ENCODE results near the gene CD164.

Gene CD164

GRCh38 chr6:109379711-109380110 is 2.6 kb downstream of the CD164 start:
- TF ChIP-seq SIN3A (IDR thresholded peaks at IDR 0.05; ENCODE audit: borderline replicate concordance, insufficient read depth, low read length) (no peak), TAF1 (IDR thresholded peaks at IDR 0.05; ENCODE audit: borderline replicate concordance, insufficient read depth, low read length) (no peak), POLR2AphosphoS5 (IDR thresholded peaks at IDR 0.05; ENCODE audit: low read depth, low read length) (no peak), FOXP2 (optimal IDR thresholded peaks at IDR 0.05; ENCODE audit: borderline replicate concordance, extremely low read depth, extremely low read length, insufficient read depth) (no peak), REST (IDR thresholded peaks at IDR 0.05; ENCODE audit: insufficient read depth in 1 of 2, low read depth in 2 of 2, low read length in 2 of 2) (no peak)

DNA sequence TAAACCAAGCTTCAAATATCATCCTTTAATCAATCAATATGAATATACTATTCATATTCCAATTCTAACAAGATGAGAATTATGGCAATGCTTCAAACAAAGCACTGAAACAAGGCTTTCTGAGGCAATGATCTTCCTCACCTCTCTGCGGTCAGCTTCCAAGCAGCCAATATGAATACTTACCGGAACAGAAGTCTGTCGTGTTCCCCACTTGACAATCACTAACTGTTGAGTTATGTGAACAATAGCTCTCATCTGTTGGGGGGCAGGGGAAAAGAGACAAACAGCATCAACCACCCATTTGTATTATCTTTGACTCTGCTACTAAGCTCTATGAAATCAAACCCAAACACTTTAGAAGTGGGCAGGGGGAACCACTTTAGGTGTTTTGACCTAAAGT is 4.5 kb downstream of the CD164 start:
- TF ChIP-seq REST (IDR thresholded peaks at IDR 0.05; ENCODE audit: insufficient read depth in 1 of 2, low read depth in 2 of 2, low read length in 2 of 2) (no peak), SIN3A (IDR thresholded peaks at IDR 0.05; ENCODE audit: borderline replicate concordance, insufficient read depth, low read length) (no peak), FOXP2 (optimal IDR thresholded peaks at IDR 0.05; ENCODE audit: borderline replicate concordance, extremely low read depth, extremely low read length, insufficient read depth) (no peak), POLR2AphosphoS5 (IDR thresholded peaks at IDR 0.05; ENCODE audit: low read depth, low read length) (no peak), TAF1 (IDR thresholded peaks at IDR 0.05; ENCODE audit: borderline replicate concordance, insufficient read depth, low read length) (no peak)

- TF ChIP-seq POLR2AphosphoS5 (IDR thresholded peaks at IDR 0.05; ENCODE audit: low read depth, low read length): no peak
- no peak for TF ChIP-seq SIN3A (IDR thresholded peaks at IDR 0.05; ENCODE audit: borderline replicate concordance, insufficient read depth, low read length)
- no peak for TF ChIP-seq TAF1 (IDR thresholded peaks at IDR 0.05; ENCODE audit: borderline replicate concordance, insufficient read depth, low read length)
- TF ChIP-seq FOXP2 (optimal IDR thresholded peaks at IDR 0.05; ENCODE audit: borderline replicate concordance, extremely low read depth, extremely low read length, insufficient read depth): no peak
- TF ChIP-seq REST (IDR thresholded peaks at IDR 0.05; ENCODE audit: insufficient read depth in 1 of 2, low read depth in 2 of 2, low read length in 2 of 2): no peak
Measured at GRCh38 chr6:109374326-109374892, 7.9 kb downstream of the CD164 start.

GRCh38 chr6:109373762-109374161 is 8.5 kb downstream of the CD164 start:
- no peak for TF ChIP-seq REST (IDR thresholded peaks at IDR 0.05; ENCODE audit: insufficient read depth in 1 of 2, low read depth in 2 of 2, low read length in 2 of 2)
- no peak for TF ChIP-seq POLR2AphosphoS5 (IDR thresholded peaks at IDR 0.05; ENCODE audit: low read depth, low read length)
- no peak for TF ChIP-seq FOXP2 (optimal IDR thresholded peaks at IDR 0.05; ENCODE audit: borderline replicate concordance, extremely low read depth, extremely low read length, insufficient read depth)
- TF ChIP-seq TAF1 (IDR thresholded peaks at IDR 0.05; ENCODE audit: borderline replicate concordance, insufficient read depth, low read length): no peak
- TF ChIP-seq SIN3A (IDR thresholded peaks at IDR 0.05; ENCODE audit: borderline replicate concordance, insufficient read depth, low read length): no peak
